Superior temporal gyrus (tissue), 1 donor: ENCODE data around the gene SUMF1.

Source experiments
- DNase-seq: peaks from one replicate; pipeline ENCODE4 v3.0.0-alpha.2; 2016; ENCODE audit errors: extremely low spot score

The SUMF1 gene

GRCh38 chr3:4416427-4416945 lies 50.6 kb downstream of the SUMF1 start:
- no peak for DNase-seq

GRCh38 chr3:4413467-4413866 lies 53.6 kb downstream of the SUMF1 start:
- no peak for DNase-seq

GRCh38 chr3:4411833-4412232 lies 55.2 kb downstream of the SUMF1 start:
- no peak for DNase-seq

- no peak for DNase-seq
Observed at GRCh38 chr3:4411236-4411635, 55.8 kb downstream of the SUMF1 start.

DNA sequence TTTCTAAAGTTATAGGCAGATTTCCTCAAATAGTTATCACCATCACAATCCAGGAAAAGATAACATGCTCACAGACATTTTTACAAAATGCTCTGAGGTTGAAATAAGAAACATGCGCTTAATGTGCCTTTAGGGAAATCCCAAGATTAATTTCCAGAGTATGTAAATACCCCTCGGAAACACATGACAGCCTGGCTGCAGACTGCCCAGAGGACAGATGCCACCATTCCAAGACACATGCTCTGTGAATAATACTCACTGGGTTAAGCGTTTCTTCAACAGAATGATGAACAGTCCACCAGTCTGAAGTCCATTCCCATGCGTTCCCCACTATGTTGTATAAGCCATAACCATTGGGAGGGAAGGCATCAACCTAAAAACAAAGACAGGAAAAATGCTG lies 56.5 kb downstream of the SUMF1 start:
- no peak for DNase-seq

GRCh38 chr3:4409971-4410573 lies 57.0 kb downstream of the SUMF1 start:
- no peak for DNase-seq

DNA sequence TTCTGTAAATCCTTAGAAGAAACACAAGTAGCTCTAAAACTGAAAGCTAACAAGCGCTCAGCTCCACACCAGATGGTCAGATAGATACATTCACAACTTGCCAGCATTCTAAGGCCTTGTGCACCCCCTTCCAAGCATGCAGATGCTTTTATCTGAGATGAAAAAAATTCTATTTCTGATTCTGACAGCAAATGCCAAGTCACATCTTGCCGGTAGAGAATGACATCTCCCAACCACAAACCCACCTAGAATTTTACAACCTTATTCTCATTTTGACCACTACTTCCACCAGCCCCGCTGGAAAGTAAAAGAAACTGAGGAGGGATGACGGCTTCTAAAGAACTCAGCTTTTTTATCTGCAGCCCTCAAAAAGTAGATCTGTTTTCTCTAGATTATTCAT lies 57.7 kb downstream of the SUMF1 start:
- peak; percentile 50 for DNase-seq

DNA sequence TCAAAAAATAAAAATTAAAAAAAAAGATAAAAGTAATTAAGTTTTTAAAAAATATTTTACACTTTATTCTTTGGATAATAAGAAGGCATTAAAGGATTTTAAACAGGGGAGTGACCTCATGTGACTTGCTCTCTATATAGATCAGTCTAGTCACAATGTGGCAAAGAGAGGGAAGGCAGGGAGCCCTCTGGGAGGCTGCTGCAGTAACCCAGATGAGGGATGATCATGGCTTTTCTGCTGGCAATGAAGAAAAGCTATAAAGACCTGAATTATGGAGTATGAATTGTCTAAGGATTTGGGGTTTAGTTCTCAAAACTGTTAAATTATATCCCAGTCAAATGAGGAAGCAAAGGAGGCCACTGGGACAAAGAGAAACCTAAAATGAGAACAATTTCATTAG lies 58.1 kb downstream of the SUMF1 start:
- no peak for DNase-seq

DNA sequence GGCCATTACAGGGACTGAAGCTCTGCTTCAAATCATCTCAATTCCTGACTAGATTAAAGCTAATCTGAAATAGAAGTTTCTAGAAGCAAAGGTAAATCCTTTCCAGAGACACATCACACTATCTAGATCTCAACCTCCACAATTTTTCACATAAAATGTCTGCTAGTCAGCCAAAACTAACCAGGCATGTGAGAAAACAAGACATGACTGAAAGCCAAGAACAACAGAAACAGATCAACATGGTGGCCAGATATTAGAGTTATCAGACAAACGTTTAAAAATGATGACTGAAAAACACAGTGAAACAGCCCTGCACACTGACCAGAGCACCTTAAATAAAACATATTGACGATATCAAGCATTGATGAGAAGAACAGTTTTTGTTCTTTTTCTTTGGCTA lies 59.1 kb downstream of the SUMF1 start:
- DNase-seq: no peak

DNA sequence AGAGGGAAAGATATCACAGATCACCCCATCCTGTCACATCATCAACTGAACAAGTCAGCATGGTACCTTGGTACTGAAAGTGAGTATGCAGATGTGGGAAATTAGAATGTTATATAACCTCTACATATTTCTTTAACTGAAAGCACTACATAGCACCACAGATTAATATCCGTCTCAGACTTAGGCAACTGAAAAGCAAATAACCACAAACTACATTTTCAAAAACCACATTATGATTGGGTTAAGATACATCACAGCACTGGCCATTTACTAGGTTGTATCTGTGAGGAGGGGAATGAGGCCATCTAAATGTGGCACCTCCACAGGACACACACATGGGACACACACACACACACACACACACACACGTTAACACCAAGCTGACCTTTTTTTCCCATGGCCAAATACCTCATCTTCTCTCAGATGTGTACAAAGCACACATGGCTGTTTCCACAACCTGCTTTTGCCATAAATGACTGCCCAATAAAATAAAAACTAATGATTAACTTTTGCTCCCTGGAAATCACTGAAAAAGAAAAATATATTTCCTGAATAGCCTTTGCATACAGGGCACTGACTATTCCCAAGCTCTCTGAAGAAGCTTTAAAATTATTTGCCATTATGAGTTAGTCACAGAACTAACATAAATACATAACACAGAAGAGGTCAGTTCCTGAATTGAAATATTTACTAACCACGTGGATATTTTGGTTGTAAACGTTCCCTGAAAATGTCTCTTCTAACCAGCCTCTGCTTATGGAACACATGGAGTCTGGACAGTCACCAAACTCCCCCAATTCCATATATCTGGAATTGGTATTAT lies 60.1 kb downstream of the SUMF1 start:
- DNase-seq: no peak

- DNase-seq: no peak
Observed at GRCh38 chr3:4404881-4405280, 62.2 kb downstream of the SUMF1 start.

DNA sequence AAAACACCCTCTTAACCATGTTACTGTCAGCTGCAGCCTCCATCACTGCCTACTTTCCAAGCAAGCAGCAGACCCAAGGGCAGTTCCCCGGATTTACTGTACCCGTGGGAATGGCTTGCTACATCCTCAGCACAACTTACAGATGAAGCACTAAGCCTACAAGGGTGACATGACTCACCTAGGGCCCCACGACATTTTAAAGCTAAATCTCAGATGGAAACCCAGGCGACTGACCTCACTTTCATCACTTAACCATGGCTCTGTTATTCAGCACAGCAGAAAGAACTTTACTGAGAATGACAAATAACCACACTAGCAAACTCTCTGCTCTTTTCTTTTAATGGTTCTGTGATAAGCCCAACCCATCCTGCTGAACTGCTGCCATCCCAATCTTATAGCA lies 65.6 kb downstream of the SUMF1 start:
- no peak for DNase-seq

GRCh38 chr3:4399476-4399875 lies 67.6 kb downstream of the SUMF1 start:
- no peak for DNase-seq

DNA sequence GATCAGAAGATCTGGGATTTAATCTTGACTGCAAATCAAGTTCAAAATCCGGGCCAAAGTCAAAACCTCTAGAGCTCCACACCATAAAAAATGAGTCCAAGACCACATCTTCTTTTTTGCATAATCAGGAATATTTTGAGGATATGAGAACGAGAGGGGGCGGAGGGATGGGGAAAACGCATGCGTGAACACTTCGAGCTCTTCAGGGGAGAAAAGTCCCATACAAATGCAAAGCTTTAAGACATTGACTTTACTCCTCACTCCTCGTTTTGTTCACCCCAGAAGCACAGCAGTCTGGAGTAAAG lies 68.2 kb downstream of the SUMF1 start:
- DNase-seq: peak; percentile 28

- peak; percentile 43 for DNase-seq
Observed at GRCh38 chr3:4398120-4398940, 68.7 kb downstream of the SUMF1 start.

DNA sequence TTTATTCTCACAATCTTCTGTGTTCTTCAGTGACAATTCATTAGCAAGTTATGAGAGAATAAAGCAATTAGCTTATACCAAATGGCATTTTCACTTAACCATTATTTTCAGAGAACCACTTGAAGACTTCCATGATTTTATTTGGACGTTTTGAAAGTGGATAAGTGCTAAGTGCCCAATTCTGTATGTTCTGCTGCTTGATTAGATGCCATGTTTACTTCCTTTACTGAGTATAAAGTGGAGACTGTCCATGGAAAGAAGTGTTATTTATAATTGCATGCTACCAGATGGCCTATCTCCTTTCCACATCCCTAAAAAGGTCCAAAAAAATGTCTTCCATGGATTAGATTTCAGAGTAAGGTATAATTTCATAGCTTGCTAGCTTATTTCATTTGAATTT lies 69.6 kb downstream of the SUMF1 start:
- no peak for DNase-seq

- no peak for DNase-seq
Observed at GRCh38 chr3:4396542-4396941, 70.5 kb downstream of the SUMF1 start.

GRCh38 chr3:4396006-4396405 lies 71.1 kb downstream of the SUMF1 start:
- DNase-seq: no peak

DNA sequence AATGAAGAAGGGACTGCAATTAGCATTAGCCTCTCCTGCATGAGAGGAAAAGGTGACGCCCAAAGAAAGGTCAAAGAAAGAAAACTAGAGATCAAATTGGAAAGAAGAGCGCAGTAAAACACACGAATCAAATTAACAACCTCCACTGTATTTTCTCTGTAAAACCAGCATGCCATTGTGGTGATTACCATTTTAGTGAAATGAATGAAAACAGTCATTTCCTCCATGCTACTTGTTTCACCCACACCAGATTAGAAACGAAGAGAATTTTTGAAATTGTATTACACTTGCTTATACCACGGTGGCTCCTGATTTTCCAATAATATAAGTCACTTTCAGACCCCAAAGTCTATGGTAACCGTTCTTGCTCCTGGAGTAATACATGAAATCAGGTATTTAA lies 71.6 kb downstream of the SUMF1 start:
- no peak for DNase-seq

DNA sequence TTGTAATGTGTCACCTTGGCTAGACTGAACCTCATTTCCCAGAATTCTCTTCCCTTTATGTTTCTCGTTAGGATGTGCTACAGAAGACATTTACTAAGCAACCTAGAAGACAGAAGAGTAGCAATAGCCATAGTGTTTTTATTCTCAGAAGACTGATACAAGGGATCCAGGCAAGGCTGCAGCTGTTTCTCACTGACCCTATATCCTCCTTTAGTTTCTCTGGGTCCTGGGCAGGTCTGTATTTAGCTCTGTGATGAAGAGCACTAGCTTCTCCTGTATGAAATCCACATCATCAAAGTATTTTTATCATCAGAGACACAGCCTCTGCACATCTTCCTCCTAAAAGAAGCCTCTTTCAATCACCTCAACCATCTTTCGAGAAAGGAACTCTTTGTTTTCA lies 72.5 kb downstream of the SUMF1 start:
- DNase-seq: no peak

GRCh38 chr3:4394048-4394447 lies 73.0 kb downstream of the SUMF1 start:
- no peak for DNase-seq

DNA sequence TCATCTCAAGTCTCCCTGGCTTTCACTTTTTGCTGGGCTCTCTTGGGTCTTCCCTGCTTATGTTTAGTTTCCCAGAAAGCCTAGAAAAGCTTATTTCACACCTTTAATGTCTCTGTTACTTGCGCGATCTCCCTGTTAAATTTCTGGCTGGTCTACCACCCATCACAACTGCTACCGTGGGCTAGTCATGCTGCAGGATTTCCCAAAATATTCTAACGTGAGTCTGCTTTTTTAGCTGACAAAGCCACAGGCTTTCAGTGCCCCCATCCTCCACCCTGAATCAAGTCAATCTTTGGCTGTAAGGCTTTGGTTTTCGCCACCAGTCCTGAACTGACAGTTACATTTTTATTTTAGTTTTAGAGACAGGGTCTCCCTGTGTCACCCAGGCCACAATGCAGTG lies 74.1 kb downstream of the SUMF1 start:
- DNase-seq: no peak
